Regular cardiac myocyte (primary cell): ENCODE measurements around the gene CH25H. TPM values are rescaled to one million over a fixed set of nuclear protein-coding genes. Genes with fewer than 3 reads are reported as not detected.

Experiments used
- total RNA-seq: library from RNA; depleted of rRNA; stranded (reverse); fragments of >200 nt; gene quantifications from 2 replicates; pipeline ENCODE4 v1.2.3, GENCODE V29; 2014

The CH25H gene
- total RNA-seq: 1.4 and 2.9 TPM in 2 replicates

GRCh38 chr10:89207181-89207800 is at the start of gene CH25H:
Gene CH25H, minus strand, starts transcription at chr10:89207317. Its CDS starts 25 bp downstream, at chr10:89207292.

DNA sequence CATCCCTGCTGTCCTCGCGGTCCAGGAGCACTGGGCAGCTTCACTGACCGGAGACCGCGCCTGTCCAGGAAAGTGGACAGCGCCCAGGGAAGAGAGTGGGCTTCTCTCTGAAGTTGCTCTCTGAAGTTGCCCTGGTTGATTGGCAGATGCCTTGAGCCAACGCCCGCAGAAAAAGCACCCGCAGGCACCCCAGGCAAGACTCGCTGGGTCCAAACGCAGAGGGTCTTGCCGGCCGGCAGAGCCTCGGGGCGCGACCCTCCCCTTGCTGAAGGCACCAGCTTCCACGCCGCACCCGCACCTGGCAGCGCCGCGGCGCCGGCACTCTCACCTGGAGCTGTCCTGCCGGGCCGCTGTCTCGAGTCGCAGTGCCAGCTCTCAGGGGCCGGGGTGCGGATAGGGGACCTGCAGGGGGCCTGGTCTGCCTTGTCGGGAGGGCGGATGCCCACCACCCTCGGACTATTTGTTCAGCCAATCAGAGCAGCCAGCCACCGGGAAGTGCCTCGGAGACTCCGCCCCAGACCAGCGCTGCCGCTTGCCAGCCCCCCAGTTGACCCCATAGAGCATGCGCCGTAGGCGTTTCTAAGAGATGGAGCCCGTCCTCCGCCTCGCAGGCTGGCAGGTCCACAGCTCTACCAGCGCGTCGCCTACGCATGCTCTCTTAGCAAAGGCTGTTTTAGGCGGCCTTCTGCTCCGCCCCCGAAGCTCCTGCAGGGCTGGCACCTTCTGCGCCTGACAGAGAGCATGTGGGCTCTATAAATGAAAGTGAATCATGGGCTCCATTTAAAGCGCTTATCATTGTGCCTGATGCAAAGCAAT is 44.5 kb upstream of the CH25H start, which contains the start of gene LIPA:
Gene LIPA (minus strand): TSS at position 367 of the 816 bp plus-strand sequence. CDS start 4,127 bp downstream, outside the sequence.

Other genes with a start within 250 kb of the CH25H start
- 79.2 and 106 TPM in 2 replicates for gene FAS, start 216.5 kb downstream of the CH25H start, total RNA-seq
- gene LIPA, start 44.5 kb upstream of the CH25H start, total RNA-seq: 61.9 and 72.7 TPM in 2 replicates
- gene IFIT2, start 94.7 kb upstream of the CH25H start, total RNA-seq: 12.3 and 22.8 TPM in 2 replicates
- 15.5 and 33.3 TPM in 2 replicates for gene IFIT3, start 120.7 kb upstream of the CH25H start, total RNA-seq
- not detected in 2 replicates for gene IFIT1B, start 170.7 kb upstream of the CH25H start, total RNA-seq
- gene IFIT1, start 185.3 kb upstream of the CH25H start, total RNA-seq: 9.6 and 27.6 TPM in 2 replicates
- 24.3 and 40.0 TPM in 2 replicates for gene IFIT5, start 207.3 kb upstream of the CH25H start, total RNA-seq